Astrocyte of the spinal cord (primary cell): ENCODE results near the gene SMARCA4.
"Not testable (repeated sequence)": the region's sequence is repeated elsewhere in the genome, so short reads cannot be mapped to it uniquely, and the experiment has no call there.

Experiments used
- DNase-seq: peaks from one replicate; pipeline ENCODE4 v3.0.0; 2011; ENCODE audit warnings: low read depth, low spot score
- H3K4me3 ChIP-seq: 2 replicates; pipeline ENCODE4 v1.5.1; 2011; ENCODE audit warnings: low read depth, mild to moderate bottlenecking, low read length, moderate library complexity
- CTCF ChIP-seq: IDR thresholded peaks from 2 replicates; pipeline ENCODE4 v1.5.1; 2012; ENCODE audit warnings: low read depth, mild to moderate bottlenecking, low read length, inconsistent platforms
- in situ Hi-C: cut with HindIII; loops from 2 replicates; pipeline ENCODE4 v1.10.0; 2017; ENCODE audit warnings: low sequenced_read_pairs

SMARCA4 gene

GRCh38 chr19:10946958-10947657 lies 13.7 kb upstream of the SMARCA4 start:
- H3K4me3 ChIP-seq = no peak overlapping the region
- in situ Hi-C loops = no loop called here
- peak; percentile 22 for DNase-seq
- TF ChIP-seq CTCF = no peak

- DNase-seq = no peak
- no peak for TF ChIP-seq CTCF
- in situ Hi-C loops = no loop called here
- no peak overlapping the region for H3K4me3 ChIP-seq
Measured at GRCh38 chr19:10952809-10953208, 8.0 kb upstream of the SMARCA4 start.

GRCh38 chr19:10959277-10959968 lies 1.4 kb upstream of the SMARCA4 start:
- DNase-seq, H3K4me3 ChIP-seq, in situ Hi-C loops: not testable (repeated sequence)

GRCh38 chr19:10961073-10961860 lies 437 bp downstream of the SMARCA4 start:
- TF ChIP-seq CTCF = no peak
- in situ Hi-C loops = no loop called here
- DNase-seq = peak; percentile 18
- peak overlapping the region; percentile 84 for H3K4me3 ChIP-seq

GRCh38 chr19:10962863-10963262 lies 2.0 kb downstream of the SMARCA4 start:
- no peak for TF ChIP-seq CTCF
- DNase-seq = no peak
- in situ Hi-C loops = no loop called here
- H3K4me3 ChIP-seq = no peak overlapping the region

GRCh38 chr19:10963865-10964264 lies 3.0 kb downstream of the SMARCA4 start:
- no peak overlapping the region for H3K4me3 ChIP-seq
- DNase-seq = no peak
- in situ Hi-C loops = no loop called here

More at GRCh38 chr19:10963865-10964264, 3.0 kb downstream of the SMARCA4 start:
- TF ChIP-seq CTCF = no peak
